ENCODE results near the gene TBCEL. TPM values are rescaled to one million over a fixed set of nuclear protein-coding genes. Genes with fewer than 3 reads are reported as not detected.

The TBCEL gene
- total RNA-seq, 1 donor from 2014 or later = 11.1 TPM

- H3K4me1 Mint-ChIP-seq (ENCODE audit: low read depth) = peaks cover 42% of the 10 kb centered on the region
- H3K4me3 Mint-ChIP-seq = no peak overlapping the region
- peaks cover 2% of the 10 kb centered on the region for H3K27me3 Mint-ChIP-seq (ENCODE audit: insufficient read depth)
- no peaks in the 10 kb centered on the region for H3K9me3 Mint-ChIP-seq
- intact Hi-C loops (cut with micrococcal nuclease) = loop anchor here (5.0 to 10.0 kb wide), 3 partner anchors 79 to 689 kb away; no protein-coding TSS in a partner anchor
- no peak for DNase-seq (ENCODE audit: low spot score)
- H3K27ac Mint-ChIP-seq = no peak overlapping the region
- H3K36me3 Mint-ChIP-seq (ENCODE audit: low read depth) = peaks cover 9% of the 10 kb centered on the region
Observed at GRCh38 chr11:121033635-121034034, 9.7 kb downstream of the TBCEL start.

GRCh38 chr11:121035169-121035755 is 11.4 kb downstream of the TBCEL start:
- Mint-ChIP-seq H3K9me3 (no peaks in the 10 kb centered on the region), H3K4me3 (no peak overlapping the region), H3K27me3 (ENCODE audit: insufficient read depth) (peaks cover 2% of the 10 kb centered on the region), H3K27ac (peak overlapping the region; percentile 52), H3K36me3 (ENCODE audit: low read depth) (peaks cover 4% of the 10 kb centered on the region), H3K4me1 (ENCODE audit: low read depth) (peaks cover 41% of the 10 kb centered on the region)
- intact Hi-C loops (cut with micrococcal nuclease) = loop anchor here (10.0 kb wide), 2 partner anchors 160 to 690 kb away; no protein-coding TSS in a partner anchor
- no peak for DNase-seq (ENCODE audit: low spot score)

- H3K27me3 Mint-ChIP-seq (ENCODE audit: insufficient read depth) = peaks cover 2% of the 10 kb centered on the region
- no peak for DNase-seq (ENCODE audit: low spot score)
- intact Hi-C loops (cut with micrococcal nuclease) = loop anchor here (1.0 to 10.0 kb wide), 3 partner anchors 11 to 691 kb away; partner anchors contain the start of gene TBCEL
Observed at GRCh38 chr11:121035780-121036179, 11.9 kb downstream of the TBCEL start.

GRCh38 chr11:121037016-121037415 is 13.1 kb downstream of the TBCEL start:
- intact Hi-C loops (cut with micrococcal nuclease) = loop anchor here (10.0 kb wide), 2 partner anchors 158 to 692 kb away; no protein-coding TSS in a partner anchor
- Mint-ChIP-seq H3K9me3 (no peaks in the 10 kb centered on the region), H3K4me3 (no peak overlapping the region), H3K27ac (no peak overlapping the region), H3K36me3 (ENCODE audit: low read depth) (peaks cover 3% of the 10 kb centered on the region), H3K4me1 (ENCODE audit: low read depth) (peaks cover 38% of the 10 kb centered on the region), H3K27me3 (ENCODE audit: insufficient read depth) (peaks cover 2% of the 10 kb centered on the region)
- DNase-seq (ENCODE audit: low spot score) = no peak

More at GRCh38 chr11:121035780-121036179, 11.9 kb downstream of the TBCEL start:
- Mint-ChIP-seq H3K4me1 (ENCODE audit: low read depth) (peaks cover 38% of the 10 kb centered on the region), H3K4me3 (peak overlapping the region; percentile 43), H3K9me3 (no peaks in the 10 kb centered on the region), H3K36me3 (ENCODE audit: low read depth) (peaks cover 3% of the 10 kb centered on the region), H3K27ac (peak overlapping the region; percentile 79)

- no peak overlapping the region for H3K4me3 Mint-ChIP-seq
- peaks cover 35% of the 10 kb centered on the region for H3K4me1 Mint-ChIP-seq (ENCODE audit: low read depth)
- H3K27me3 Mint-ChIP-seq (ENCODE audit: insufficient read depth) = no peaks in the 10 kb centered on the region
- no peaks in the 10 kb centered on the region for H3K9me3 Mint-ChIP-seq
- DNase-seq (ENCODE audit: low spot score) = no peak
- no peak overlapping the region for H3K27ac Mint-ChIP-seq
- intact Hi-C loops (cut with micrococcal nuclease) = loop anchor here (10.0 kb wide), 2 partner anchors 156 to 694 kb away; no protein-coding TSS in a partner anchor
- H3K36me3 Mint-ChIP-seq (ENCODE audit: low read depth) = peaks cover 3% of the 10 kb centered on the region
Observed at GRCh38 chr11:121038648-121039409, 14.9 kb downstream of the TBCEL start.

GRCh38 chr11:121039971-121040613 is 16.2 kb downstream of the TBCEL start:
- H3K27me3 Mint-ChIP-seq (ENCODE audit: insufficient read depth) = no peaks in the 10 kb centered on the region
- H3K4me3 Mint-ChIP-seq = no peak overlapping the region
- peaks cover 30% of the 10 kb centered on the region for H3K4me1 Mint-ChIP-seq (ENCODE audit: low read depth)
- no peak overlapping the region for H3K27ac Mint-ChIP-seq
- peaks cover 3% of the 10 kb centered on the region for H3K36me3 Mint-ChIP-seq (ENCODE audit: low read depth)
- DNase-seq (ENCODE audit: low spot score) = no peak
- no peaks in the 10 kb centered on the region for H3K9me3 Mint-ChIP-seq
- intact Hi-C loops (cut with micrococcal nuclease) = loop anchor here (10.0 kb wide), 2 partner anchors 155 to 695 kb away; no protein-coding TSS in a partner anchor

- Mint-ChIP-seq H3K27me3 (ENCODE audit: insufficient read depth) (no peaks in the 10 kb centered on the region), H3K36me3 (ENCODE audit: low read depth) (peaks cover 3% of the 10 kb centered on the region), H3K27ac (no peak overlapping the region), H3K4me1 (ENCODE audit: low read depth) (peaks cover 25% of the 10 kb centered on the region), H3K9me3 (no peaks in the 10 kb centered on the region), H3K4me3 (no peak overlapping the region)
- no peak for DNase-seq (ENCODE audit: low spot score)
- intact Hi-C loops (cut with micrococcal nuclease) = no loop called here
Observed at GRCh38 chr11:121040614-121041002, 16.7 kb downstream of the TBCEL start.

GRCh38 chr11:121041072-121041471 is 17.2 kb downstream of the TBCEL start:
- H3K36me3 Mint-ChIP-seq (ENCODE audit: low read depth) = peaks cover 3% of the 10 kb centered on the region
- no peak for DNase-seq (ENCODE audit: low spot score)

GRCh38 chr11:121042296-121042695 is 18.4 kb downstream of the TBCEL start:
- intact Hi-C loops (cut with micrococcal nuclease) = no loop called here
- no peak overlapping the region for H3K4me3 Mint-ChIP-seq
- H3K9me3 Mint-ChIP-seq = no peaks in the 10 kb centered on the region
- H3K4me1 Mint-ChIP-seq (ENCODE audit: low read depth) = peaks cover 9% of the 10 kb centered on the region
- peaks cover 9% of the 10 kb centered on the region for H3K36me3 Mint-ChIP-seq (ENCODE audit: low read depth)
- DNase-seq (ENCODE audit: low spot score) = no peak
- no peak overlapping the region for H3K27ac Mint-ChIP-seq
- H3K27me3 Mint-ChIP-seq (ENCODE audit: insufficient read depth) = no peaks in the 10 kb centered on the region

More at GRCh38 chr11:121041072-121041471, 17.2 kb downstream of the TBCEL start:
- H3K4me3 Mint-ChIP-seq = no peak overlapping the region
- H3K4me1 Mint-ChIP-seq (ENCODE audit: low read depth) = peaks cover 20% of the 10 kb centered on the region
- no peaks in the 10 kb centered on the region for H3K27me3 Mint-ChIP-seq (ENCODE audit: insufficient read depth)
- H3K27ac Mint-ChIP-seq = no peak overlapping the region
- no peaks in the 10 kb centered on the region for H3K9me3 Mint-ChIP-seq
- intact Hi-C loops (cut with micrococcal nuclease) = no loop called here

- Mint-ChIP-seq H3K27ac (no peak overlapping the region), H3K4me1 (ENCODE audit: low read depth) (no peaks in the 10 kb centered on the region), H3K4me3 (no peak overlapping the region), H3K27me3 (ENCODE audit: insufficient read depth) (no peaks in the 10 kb centered on the region), H3K9me3 (no peaks in the 10 kb centered on the region), H3K36me3 (ENCODE audit: low read depth) (peaks cover 11% of the 10 kb centered on the region)
- intact Hi-C loops (cut with micrococcal nuclease) = no loop called here
- no peak for DNase-seq (ENCODE audit: low spot score)
Observed at GRCh38 chr11:121047926-121048325, 24.0 kb downstream of the TBCEL start.

- DNase-seq (ENCODE audit: low spot score) = no peak
- no peaks in the 10 kb centered on the region for H3K27me3 Mint-ChIP-seq (ENCODE audit: insufficient read depth)
- H3K4me1 Mint-ChIP-seq (ENCODE audit: low read depth) = no peaks in the 10 kb centered on the region
- H3K36me3 Mint-ChIP-seq (ENCODE audit: low read depth) = peaks cover 17% of the 10 kb centered on the region
- intact Hi-C loops (cut with micrococcal nuclease) = no loop called here
- no peak overlapping the region for H3K4me3 Mint-ChIP-seq
- no peaks in the 10 kb centered on the region for H3K9me3 Mint-ChIP-seq
- no peak overlapping the region for H3K27ac Mint-ChIP-seq
Observed at GRCh38 chr11:121048464-121049233, 24.7 kb downstream of the TBCEL start.

- H3K27ac Mint-ChIP-seq = no peak overlapping the region
- H3K4me3 Mint-ChIP-seq = no peak overlapping the region
- H3K9me3 Mint-ChIP-seq = no peaks in the 10 kb centered on the region
- H3K4me1 Mint-ChIP-seq (ENCODE audit: low read depth) = peaks cover 4% of the 10 kb centered on the region
- intact Hi-C loops (cut with micrococcal nuclease) = no loop called here
- no peak for DNase-seq (ENCODE audit: low spot score)
- H3K27me3 Mint-ChIP-seq (ENCODE audit: insufficient read depth) = no peaks in the 10 kb centered on the region
- peaks cover 24% of the 10 kb centered on the region for H3K36me3 Mint-ChIP-seq (ENCODE audit: low read depth)
Observed at GRCh38 chr11:121053244-121053643, 29.3 kb downstream of the TBCEL start.
